ENCODE results near the gene HIVEP3.
A peak's percentile ranks its signal among the peaks of the same experiment; 100 is the strongest.

Gene HIVEP3

GRCh38 chr1:41497056-41497440 lies 421.7 kb downstream of the HIVEP3 start:
- no peak for DNase-seq (ENCODE audit: low read depth)

- peak; percentile 56 for DNase-seq (ENCODE audit: low read depth)
These were observed 422.4 kb downstream of the HIVEP3 start for GRCh38 chr1:41496080-41497055.

GRCh38 chr1:41495210-41495948 lies 423.3 kb downstream of the HIVEP3 start:
- DNase-seq (ENCODE audit: low read depth) = no peak

- DNase-seq (ENCODE audit: low read depth) = no peak
These were observed 424.1 kb downstream of the HIVEP3 start for GRCh38 chr1:41494351-41495209.

- DNase-seq (ENCODE audit: low read depth) = no peak
These were observed 424.9 kb downstream of the HIVEP3 start for GRCh38 chr1:41493626-41494350.

- peak; percentile 79 for DNase-seq (ENCODE audit: low read depth)
These were observed 425.6 kb downstream of the HIVEP3 start for GRCh38 chr1:41493117-41493536.

GRCh38 chr1:41492341-41492848 lies 426.3 kb downstream of the HIVEP3 start:
- no peak for DNase-seq (ENCODE audit: low read depth)

- DNase-seq (ENCODE audit: low read depth) = no peak
These were observed 427.8 kb downstream of the HIVEP3 start for GRCh38 chr1:41490911-41491310.

GRCh38 chr1:41489561-41489960 lies 429.2 kb downstream of the HIVEP3 start:
- DNase-seq (ENCODE audit: low read depth) = no peak

GRCh38 chr1:41488040-41488951 lies 430.4 kb downstream of the HIVEP3 start:
- DNase-seq (ENCODE audit: low read depth) = no peak

GRCh38 chr1:41487126-41488039 lies 431.3 kb downstream of the HIVEP3 start:
- DNase-seq (ENCODE audit: low read depth) = no peak

GRCh38 chr1:41486371-41487125 lies 432.2 kb downstream of the HIVEP3 start:
- DNase-seq (ENCODE audit: low read depth) = no peak

- DNase-seq (ENCODE audit: low read depth) = no peak
These were observed 432.7 kb downstream of the HIVEP3 start for GRCh38 chr1:41486053-41486370.

- DNase-seq (ENCODE audit: low read depth) = no peak
These were observed 433.1 kb downstream of the HIVEP3 start for GRCh38 chr1:41485605-41486004.

GRCh38 chr1:41484402-41485241 lies 434.1 kb downstream of the HIVEP3 start, which contains the start of gene EDN2:
Gene EDN2, minus strand, starts transcription at chr1:41484683. Its CDS starts 82 bp downstream, at chr1:41484601.
- no peak for DNase-seq (ENCODE audit: low read depth)

GRCh38 chr1:41483960-41484401 lies 434.7 kb downstream of the HIVEP3 start:
- no peak for DNase-seq (ENCODE audit: low read depth)

Data from HS-5 (cell line).